Spleen (tissue), 11 donors: ENCODE measurements around the gene GRHL3. TPM values are rescaled to one million over a fixed set of nuclear protein-coding genes. Genes with fewer than 3 reads are reported as not detected.

Source experiments
- DNase-seq: peaks from one replicate; pipeline ENCODE4 v3.0.0-alpha.2; 2020
- H3K27ac ChIP-seq, 8 donors: fragments of 200-600 bp; sonication (generic) in 7 of 8; 1 replicate in 4 of 8; 2 replicates in 4 of 8; pipeline versions ENCODE4 v1.5.0 to v1.8.0; 2016 to 2021; ENCODE audit warnings: inconsistent platforms in 4 of 8, mild to moderate bottlenecking in 4 of 8, moderate library complexity in 1 of 8
- H3K27me3 ChIP-seq, 7 donors: fragments of 200-600 bp; sonication (generic) in 6 of 7; replicated peaks in 1 of 7; 1 replicate in 4 of 7; 2 replicates in 3 of 7; pipeline versions ENCODE4 v1.5.0 to v1.8.0; 2016 to 2021; ENCODE audit warnings: inconsistent platforms in 3 of 7, mild to moderate bottlenecking in 1 of 7
- H3K36me3 ChIP-seq, 6 donors: fragments of 200-600 bp; sonication (generic) in 5 of 6; 1 replicate in 4 of 6; 2 replicates in 2 of 6; pipeline versions ENCODE4 v1.5.0 to v1.8.0; 2016 to 2021; ENCODE audit warnings: inconsistent platforms in 2 of 6
- H3K4me1 ChIP-seq, 6 donors: fragments of 200-600 bp; sonication (generic) in 5 of 6; 1 replicate in 3 of 6; 2 replicates in 3 of 6; pipeline versions ENCODE4 v1.5.0 to v1.8.0; 2016 to 2021; ENCODE audit warnings: inconsistent platforms in 3 of 6
- H3K4me3 ChIP-seq, 8 donors: fragments of 200-600 bp; sonication (generic) in 7 of 8; 1 replicate in 4 of 8; 2 replicates in 4 of 8; pipeline versions ENCODE4 v1.5.0 to v1.8.0; 2016 to 2021; ENCODE audit warnings: inconsistent platforms in 4 of 8, mild to moderate bottlenecking in 4 of 8, moderate library complexity in 2 of 8
- H3K9me3 ChIP-seq, 8 donors: fragments of 200-600 bp; sonication (generic) in 7 of 8; 1 replicate in 4 of 8; 2 replicates in 4 of 8; pipeline versions ENCODE4 v1.5.0 to v1.8.0; 2016 to 2021; ENCODE audit warnings: inconsistent platforms in 4 of 8
- CTCF ChIP-seq, 11 experiments: fragments of 200-600 bp in 7 of 11; fragments of 450-650 bp in 4 of 11; sonication (generic) in 4 of 11; IDR thresholded peaks in 8 of 11; conservative IDR thresholded peaks in 3 of 11; 1 replicate in 7 of 11; 2 replicates in 4 of 11; pipeline versions ENCODE4 v1.4.0 to v1.8.0; 2016 to 2021; ENCODE audit warnings: antibody characterized with exemption in 11 of 11, inconsistent platforms in 4 of 11, mild to moderate bottlenecking in 1 of 11
- POLR2A ChIP-seq, 3 donors: fragments of 450-650 bp; IDR thresholded peaks; one replicate each; pipeline ENCODE4 v1.5.1; 2017; ENCODE audit warnings: antibody characterized with exemption in 3 of 3, mild to moderate bottlenecking in 1 of 3
- POLR2AphosphoS5 ChIP-seq, 3 donors: sonication (generic); formaldehyde crosslinking; IDR thresholded peaks; one replicate each; pipeline ENCODE4 v1.5.1; 2017; ENCODE audit warnings: antibody characterized with exemption in 3 of 3
- WGBS, 5 donors: extraction: QIAGEN DNeasy Blood & Tissue Kit in 3 of 5; methylation state at CpG; one replicate each; pipeline versions ENCODE4 v1.1.5 to v1.1.7; 2013 to 2018; 5-methylcytosine and 5-hydroxymethylcytosine counted together
- intact Hi-C: fragments of 100-400 bp; cut with DNase I; formaldehyde crosslinking; loops from one replicate; pipeline ENCODE4 v1.15.0; 2023; ENCODE audit warnings: low total_unique reads
- polyA plus RNA-seq, 3 donors: library from polyadenylated mRNA; stranded (reverse); fragments of 200-250 nt; gene quantifications; one replicate each; pipeline ENCODE4 v1.2.1, GENCODE V29; 2013
- total RNA-seq, 7 donors: library from RNA; depleted of rRNA in 3 of 7; stranded (reverse); fragments of >200 nt in 3 of 7; fragmentation: NEBNext Ultra II Directional in 4 of 7; extraction: Animal tissue kit (Norgen Biotek cat#: 25700) in 4 of 7; gene quantifications; one replicate each; pipeline versions ENCODE4 v1.1.0 to v1.2.1, GENCODE V29; 2016 to 2021
- donor health status: healthy with polysubstance abuse.
- donor health status: DM: no; HTN: no; CAD: no; lungs with moderate emphysema.
- donor health status: DM: no; HTN: no; CAD: no.
- donor health status: Bipolar disorder and iron deficiency.
- donor health status: healthy.
- donor health status: DM: no; HTN: no; CAD: no.
- donor health status: DM: yes; HTN: yes; CAD: no.

The GRHL3 gene
- total and polyA plus RNA-seq, 10 donors: 0.04 to 0.06 TPM; not detected in 8

- Histone ChIP-seq H3K27me3 (no peaks in the 10 kb centered on the region), H3K36me3 (peaks cover 0 to 29% (median 8%) of the 10 kb centered on the region in 6 donors), H3K9me3 (no peaks in the 10 kb centered on the region), H3K4me1 (peaks cover 0 to 7% (median 2%) of the 10 kb centered on the region in 6 donors), H3K4me3 (no peak overlapping the region), H3K27ac (no peak overlapping the region)
- DNase-seq: no peak
- intact Hi-C loops: no loop called here
- WGBS, 5 donors: 89 to 98% (median 93%) methylated on average over 6 to 7 of the region's 7 CpGs
- no peak for TF ChIP-seq CTCF (IDR thresholded peaks at IDR 0.05 in 8 of 11, conservative IDR thresholded peaks at IDR 0.05 in 3 of 11)
Observed at GRCh38 chr1:24357038-24357437, 37.9 kb downstream of the GRHL3 start.

DNA sequence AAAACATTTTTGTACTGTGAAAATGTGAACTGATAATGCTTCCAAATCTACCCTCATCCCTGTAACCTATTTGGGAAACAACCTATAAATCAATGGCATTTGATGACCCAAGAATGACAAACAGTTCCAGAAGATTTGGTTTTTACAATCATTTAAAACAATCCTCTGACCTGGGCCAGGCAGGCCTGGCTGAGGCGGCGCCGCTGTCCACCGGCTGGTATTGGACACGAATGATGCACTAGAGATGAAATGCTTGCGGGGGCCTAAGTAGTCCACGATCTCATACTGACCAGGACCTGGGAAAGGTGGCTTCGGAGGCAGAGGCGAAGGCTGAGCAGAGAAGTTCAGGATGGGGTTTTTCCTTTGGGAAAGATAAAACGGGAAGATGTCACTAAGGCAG is 41.5 kb downstream of the GRHL3 start:
- H3K4me3 ChIP-seq: no peak overlapping the region
- 95 to 98% (median 96%) methylated on average over 10 of the region's 10 CpGs for WGBS, 5 donors
- peaks cover 0 to 30% (median 8%) of the 10 kb centered on the region in 6 donors for H3K36me3 ChIP-seq
- TF ChIP-seq CTCF (IDR thresholded peaks at IDR 0.05 in 8 of 11, conservative IDR thresholded peaks at IDR 0.05 in 3 of 11) (no peak), POLR2A (IDR thresholded peaks at IDR 0.05) (no peak), POLR2AphosphoS5 (IDR thresholded peaks at IDR 0.05) (no peak)
- H3K27ac ChIP-seq: no peak overlapping the region
- no peak for DNase-seq
- H3K27me3 ChIP-seq: no peaks in the 10 kb centered on the region
- H3K4me1 ChIP-seq: peaks cover 0 to 7% (median 2%) of the 10 kb centered on the region in 6 donors
- H3K9me3 ChIP-seq: no peaks in the 10 kb centered on the region
- intact Hi-C loops: no loop called here

GRCh38 chr1:24361811-24362210 is 42.7 kb downstream of the GRHL3 start:
- 95 to 97% (median 95%) methylated on average over 3 of the region's 3 CpGs for WGBS, 5 donors
- Histone ChIP-seq H3K4me1 (peaks cover 0 to 7% (median 2%) of the 10 kb centered on the region in 6 donors), H3K4me3 (no peak overlapping the region), H3K36me3 (peaks cover 0 to 41% (median 8%) of the 10 kb centered on the region in 6 donors), H3K27me3 (no peaks in the 10 kb centered on the region), H3K9me3 (no peaks in the 10 kb centered on the region), H3K27ac (no peak overlapping the region)
- intact Hi-C loops: no loop called here
- no peak for DNase-seq
- no peak for TF ChIP-seq POLR2AphosphoS5 (IDR thresholded peaks at IDR 0.05)
- TF ChIP-seq POLR2A (IDR thresholded peaks at IDR 0.05): no peak
- TF ChIP-seq CTCF (IDR thresholded peaks at IDR 0.05 in 8 of 11, conservative IDR thresholded peaks at IDR 0.05 in 3 of 11): no peak

- DNase-seq: no peak
- Histone ChIP-seq H3K27me3 (no peaks in the 10 kb centered on the region), H3K36me3 (peaks cover 0 to 41% (median 8%) of the 10 kb centered on the region in 6 donors), H3K9me3 (no peaks in the 10 kb centered on the region), H3K4me3 (no peak overlapping the region), H3K4me1 (peaks cover 0 to 7% (median 2%) of the 10 kb centered on the region in 6 donors), H3K27ac (no peak overlapping the region)
- intact Hi-C loops: no loop called here
- no peak for TF ChIP-seq CTCF (IDR thresholded peaks at IDR 0.05 in 8 of 11, conservative IDR thresholded peaks at IDR 0.05 in 3 of 11)
- TF ChIP-seq POLR2A (IDR thresholded peaks at IDR 0.05): no peak
- TF ChIP-seq POLR2AphosphoS5 (IDR thresholded peaks at IDR 0.05): no peak
- 98 to 100% (median 100%) methylated on average over 2 of the region's 2 CpGs for WGBS, 5 donors
Observed at GRCh38 chr1:24362396-24362795, 43.2 kb downstream of the GRHL3 start.
